WTC11 (cell line): Measurements from ENCODE around the gene GPC2.

Experiments used
- CREB1 ChIP-seq: sonication (generic); formaldehyde crosslinking; IDR thresholded peaks from 2 replicates; pipeline ENCODE4 v1.8.0; 2023; ENCODE audit warnings: mild to moderate bottlenecking, missing genetic modification reagents
- ETV6 ChIP-seq: sonication (generic); formaldehyde crosslinking; IDR thresholded peaks from 2 replicates; pipeline ENCODE4 v1.8.1; 2022; ENCODE audit warnings: mild to moderate bottlenecking, missing genetic modification reagents
- HMGXB4 ChIP-seq: sonication (generic); formaldehyde crosslinking; IDR thresholded peaks from 2 replicates; pipeline ENCODE4 v1.8.1; 2023; ENCODE audit warnings: mild to moderate bottlenecking, moderate library complexity, missing genetic modification reagents
- MYBL2 ChIP-seq: sonication (generic); formaldehyde crosslinking; IDR thresholded peaks from 2 replicates; pipeline ENCODE4 v1.8.1; 2023; ENCODE audit warnings: mild to moderate bottlenecking, moderate library complexity, missing genetic modification reagents
- TEAD4 ChIP-seq: sonication (generic); formaldehyde crosslinking; IDR thresholded peaks from 2 replicates; pipeline ENCODE4 v1.8.0; 2022; ENCODE audit warnings: mild to moderate bottlenecking, missing genetic modification reagents
- TP53 ChIP-seq: sonication (generic); formaldehyde crosslinking; IDR thresholded peaks from 2 replicates; pipeline ENCODE4 v1.8.1; 2023; ENCODE audit warnings: mild to moderate bottlenecking, missing genetic modification reagents
- ZNF121 ChIP-seq: sonication (generic); formaldehyde crosslinking; IDR thresholded peaks from 2 replicates; pipeline ENCODE4 v1.8.0; 2023; ENCODE audit warnings: missing genetic modification reagents
- TF ChIP-seq, protein P1 (sequence below): fragments of 200-600 bp; IDR thresholded peaks from 2 replicates; pipeline ENCODE4 v1.8.0; 2022; ENCODE audit warnings: antibody characterized with exemption
- TF ChIP-seq, protein P2 (sequence below): fragments of 250-450 bp; sonication (Bioruptor Pico); IDR thresholded peaks from 2 replicates; pipeline ENCODE4 v1.9.0; 2021; ENCODE audit warnings: mild to moderate bottlenecking, borderline replicate concordance
- TF ChIP-seq, protein P3 (sequence below): sonication (generic); formaldehyde crosslinking; conservative IDR thresholded peaks from 2 replicates; pipeline ENCODE4 v1.8.1; 2022; ENCODE audit warnings: mild to moderate bottlenecking, missing genetic modification reagents

GRCh38 chr7:100210805-100211204 is 33.6 kb upstream of the GPC2 start:
- TF ChIP-seq, protein P1, sequence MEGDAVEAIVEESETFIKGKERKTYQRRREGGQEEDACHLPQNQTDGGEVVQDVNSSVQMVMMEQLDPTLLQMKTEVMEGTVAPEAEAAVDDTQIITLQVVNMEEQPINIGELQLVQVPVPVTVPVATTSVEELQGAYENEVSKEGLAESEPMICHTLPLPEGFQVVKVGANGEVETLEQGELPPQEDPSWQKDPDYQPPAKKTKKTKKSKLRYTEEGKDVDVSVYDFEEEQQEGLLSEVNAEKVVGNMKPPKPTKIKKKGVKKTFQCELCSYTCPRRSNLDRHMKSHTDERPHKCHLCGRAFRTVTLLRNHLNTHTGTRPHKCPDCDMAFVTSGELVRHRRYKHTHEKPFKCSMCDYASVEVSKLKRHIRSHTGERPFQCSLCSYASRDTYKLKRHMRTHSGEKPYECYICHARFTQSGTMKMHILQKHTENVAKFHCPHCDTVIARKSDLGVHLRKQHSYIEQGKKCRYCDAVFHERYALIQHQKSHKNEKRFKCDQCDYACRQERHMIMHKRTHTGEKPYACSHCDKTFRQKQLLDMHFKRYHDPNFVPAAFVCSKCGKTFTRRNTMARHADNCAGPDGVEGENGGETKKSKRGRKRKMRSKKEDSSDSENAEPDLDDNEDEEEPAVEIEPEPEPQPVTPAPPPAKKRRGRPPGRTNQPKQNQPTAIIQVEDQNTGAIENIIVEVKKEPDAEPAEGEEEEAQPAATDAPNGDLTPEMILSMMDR: no peak
- TF ChIP-seq HMGXB4 (CRISPR knock-in tag) (no peak), ZNF121 (CRISPR knock-in tag) (no peak), TEAD4 (CRISPR knock-in tag) (no peak), ETV6 (CRISPR knock-in tag) (no peak), CREB1 (CRISPR knock-in tag) (no peak), TP53 (CRISPR knock-in tag) (no peak), MYBL2 (no peak)
- TF ChIP-seq, protein P2, sequence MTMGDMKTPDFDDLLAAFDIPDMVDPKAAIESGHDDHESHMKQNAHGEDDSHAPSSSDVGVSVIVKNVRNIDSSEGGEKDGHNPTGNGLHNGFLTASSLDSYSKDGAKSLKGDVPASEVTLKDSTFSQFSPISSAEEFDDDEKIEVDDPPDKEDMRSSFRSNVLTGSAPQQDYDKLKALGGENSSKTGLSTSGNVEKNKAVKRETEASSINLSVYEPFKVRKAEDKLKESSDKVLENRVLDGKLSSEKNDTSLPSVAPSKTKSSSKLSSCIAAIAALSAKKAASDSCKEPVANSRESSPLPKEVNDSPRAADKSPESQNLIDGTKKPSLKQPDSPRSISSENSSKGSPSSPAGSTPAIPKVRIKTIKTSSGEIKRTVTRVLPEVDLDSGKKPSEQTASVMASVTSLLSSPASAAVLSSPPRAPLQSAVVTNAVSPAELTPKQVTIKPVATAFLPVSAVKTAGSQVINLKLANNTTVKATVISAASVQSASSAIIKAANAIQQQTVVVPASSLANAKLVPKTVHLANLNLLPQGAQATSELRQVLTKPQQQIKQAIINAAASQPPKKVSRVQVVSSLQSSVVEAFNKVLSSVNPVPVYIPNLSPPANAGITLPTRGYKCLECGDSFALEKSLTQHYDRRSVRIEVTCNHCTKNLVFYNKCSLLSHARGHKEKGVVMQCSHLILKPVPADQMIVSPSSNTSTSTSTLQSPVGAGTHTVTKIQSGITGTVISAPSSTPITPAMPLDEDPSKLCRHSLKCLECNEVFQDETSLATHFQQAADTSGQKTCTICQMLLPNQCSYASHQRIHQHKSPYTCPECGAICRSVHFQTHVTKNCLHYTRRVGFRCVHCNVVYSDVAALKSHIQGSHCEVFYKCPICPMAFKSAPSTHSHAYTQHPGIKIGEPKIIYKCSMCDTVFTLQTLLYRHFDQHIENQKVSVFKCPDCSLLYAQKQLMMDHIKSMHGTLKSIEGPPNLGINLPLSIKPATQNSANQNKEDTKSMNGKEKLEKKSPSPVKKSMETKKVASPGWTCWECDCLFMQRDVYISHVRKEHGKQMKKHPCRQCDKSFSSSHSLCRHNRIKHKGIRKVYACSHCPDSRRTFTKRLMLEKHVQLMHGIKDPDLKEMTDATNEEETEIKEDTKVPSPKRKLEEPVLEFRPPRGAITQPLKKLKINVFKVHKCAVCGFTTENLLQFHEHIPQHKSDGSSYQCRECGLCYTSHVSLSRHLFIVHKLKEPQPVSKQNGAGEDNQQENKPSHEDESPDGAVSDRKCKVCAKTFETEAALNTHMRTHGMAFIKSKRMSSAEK: no peak
- TF ChIP-seq, protein P3, sequence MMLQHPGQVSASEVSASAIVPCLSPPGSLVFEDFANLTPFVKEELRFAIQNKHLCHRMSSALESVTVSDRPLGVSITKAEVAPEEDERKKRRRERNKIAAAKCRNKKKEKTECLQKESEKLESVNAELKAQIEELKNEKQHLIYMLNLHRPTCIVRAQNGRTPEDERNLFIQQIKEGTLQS: no peak
